T-helper 17 cell (primary cell): ENCODE results near the gene HDAC6. TPM values are rescaled to one million over a fixed set of nuclear protein-coding genes. Genes with fewer than 3 reads are reported as not detected.
A peak's percentile ranks its signal among the peaks of the same experiment; 100 is the strongest.

ENCODE experiments used
- ATAC-seq: fragments of 150-1000 bp; cut with Tn5 transposase; 2 replicates; pipeline ENCODE4 v1.10.0; 2021; ENCODE audit warnings: mild to moderate bottlenecking, moderate library complexity
- DNase-seq, 3 donors: peaks; one replicate each; pipeline versions ENCODE4 v3.0.0 to v3.0.0-alpha.2; 2020 to 2021
- H3K9me3 ChIP-seq: one replicate; pipeline ENCODE4 v1.7.0; 2013; ENCODE audit warnings: low read length, mild to moderate bottlenecking; ENCODE audit not compliant: control insufficient read depth, poor library complexity, severe bottlenecking
- H3K27ac Mint-ChIP-seq: one replicate; pipeline ENCODE4 v1.8.0; 2022; ENCODE audit warnings: mild to moderate bottlenecking, moderate library complexity, mixed read lengths
- H3K27me3 Mint-ChIP-seq: one replicate; pipeline ENCODE4 v1.8.0; 2022; ENCODE audit warnings: mixed read lengths
- H3K36me3 Mint-ChIP-seq: one replicate; pipeline ENCODE4 v1.8.0; 2022; ENCODE audit warnings: low read depth, mixed read lengths
- H3K4me1 Mint-ChIP-seq: one replicate; pipeline ENCODE4 v1.8.0; 2022; ENCODE audit warnings: mild to moderate bottlenecking, mixed read lengths
- H3K4me3 Mint-ChIP-seq: one replicate; pipeline ENCODE4 v1.8.0; 2022; ENCODE audit warnings: mild to moderate bottlenecking, moderate library complexity, mixed read lengths
- total RNA-seq, 4 donors: library from RNA in 2 of 4; stranded (reverse) in 2 of 4; gene quantifications; one replicate each; pipeline ENCODE4 v1.2.3 and lab custom pipeline; 2022 to 2026

The HDAC6 gene
- total RNA-seq (10 to 100 TPM; 83.4 to 84.4 TPM), total RNA-seq (lab: John Stamatoyannopoulos, UW) (87.4 to 107 reads per million in 2 donors)

DNA sequence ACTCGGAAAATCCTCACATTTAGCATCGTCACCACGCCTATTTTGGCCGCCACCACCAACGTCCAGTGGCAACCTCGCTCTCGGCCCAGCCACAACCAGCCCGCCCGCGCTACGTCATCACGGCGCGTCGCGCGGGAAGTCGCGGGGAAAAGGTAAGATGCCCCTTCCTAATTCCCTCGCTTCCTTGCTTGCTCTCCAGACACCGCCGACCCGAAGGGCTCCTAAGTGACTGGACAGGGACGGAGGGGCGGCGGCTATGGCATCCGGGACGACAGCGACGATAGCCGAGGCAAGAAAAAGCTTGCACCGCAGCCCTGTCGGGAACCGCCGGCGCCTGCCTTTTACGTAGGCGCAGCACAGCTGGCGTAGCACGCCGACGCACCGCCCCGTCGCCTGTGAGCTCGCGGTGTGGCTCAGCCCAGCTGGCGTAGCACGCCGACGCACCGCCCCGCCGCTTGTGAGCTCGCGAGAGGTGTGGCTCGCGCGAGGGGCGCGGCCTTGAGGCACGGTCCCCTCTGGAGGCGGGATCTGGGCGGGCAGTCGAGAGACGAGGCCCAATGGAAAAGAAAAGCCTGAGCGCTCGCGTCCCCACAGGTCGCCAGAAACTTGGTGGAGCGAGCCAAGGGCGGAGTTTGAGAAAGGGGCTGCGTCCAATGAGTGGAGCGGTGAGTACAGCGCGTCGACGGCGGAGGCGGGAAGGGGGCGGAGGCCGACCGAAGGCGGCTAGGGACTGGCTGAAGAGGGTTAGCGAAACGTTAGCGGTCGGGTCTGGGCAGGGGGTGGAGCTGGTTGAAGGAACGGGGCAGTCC, at the start of gene HDAC6:
HDAC6 (plus strand) TSS at position 788 of the 809 bp plus-strand sequence. CDS start 626 bp downstream, outside the sequence.
- H3K27ac Mint-ChIP-seq, result peak within 1 kb of the TSS; percentile 98
- no peaks in the 10 kb centered on the region for H3K36me3 Mint-ChIP-seq
- H3K4me1 Mint-ChIP-seq, result peaks cover 16% of the 10 kb centered on the region
- H3K27me3 Mint-ChIP-seq, result no peaks in the 10 kb centered on the region
- ATAC-seq (peak; percentile 86), DNase-seq (peak; percentile 87 to 94 (median 90))
- H3K9me3 ChIP-seq, result no peaks in the 10 kb centered on the region
- H3K4me3 Mint-ChIP-seq, result peak within 1 kb of the TSS; percentile 97

DNA sequence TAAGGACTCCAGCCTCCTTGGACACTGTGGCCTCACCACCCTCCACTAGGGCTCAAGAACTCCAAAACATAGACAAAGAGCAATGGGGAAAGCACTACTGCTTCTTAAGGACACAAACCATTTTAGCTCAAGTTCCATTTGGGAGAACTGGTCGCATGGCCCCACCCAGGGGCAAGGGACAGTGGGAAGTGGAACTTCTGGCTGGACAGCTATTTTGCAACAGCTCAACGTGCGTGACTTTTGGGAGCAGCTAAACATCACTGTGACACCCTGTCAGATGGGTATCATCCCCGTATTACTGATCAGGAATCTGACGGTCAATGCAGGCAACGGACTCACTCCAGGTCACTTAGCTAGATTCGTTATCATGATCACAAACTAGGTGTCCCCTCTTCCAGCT, 49.4 kb upstream of the HDAC6 start:
- Mint-ChIP-seq H3K27ac (no peak overlapping the region), H3K36me3 (no peaks in the 10 kb centered on the region), H3K4me3 (no peak overlapping the region), H3K4me1 (no peaks in the 10 kb centered on the region), H3K27me3 (no peaks in the 10 kb centered on the region)
- ATAC-seq (no peak), DNase-seq (no peak)
- no peaks in the 10 kb centered on the region for H3K9me3 ChIP-seq

DNA sequence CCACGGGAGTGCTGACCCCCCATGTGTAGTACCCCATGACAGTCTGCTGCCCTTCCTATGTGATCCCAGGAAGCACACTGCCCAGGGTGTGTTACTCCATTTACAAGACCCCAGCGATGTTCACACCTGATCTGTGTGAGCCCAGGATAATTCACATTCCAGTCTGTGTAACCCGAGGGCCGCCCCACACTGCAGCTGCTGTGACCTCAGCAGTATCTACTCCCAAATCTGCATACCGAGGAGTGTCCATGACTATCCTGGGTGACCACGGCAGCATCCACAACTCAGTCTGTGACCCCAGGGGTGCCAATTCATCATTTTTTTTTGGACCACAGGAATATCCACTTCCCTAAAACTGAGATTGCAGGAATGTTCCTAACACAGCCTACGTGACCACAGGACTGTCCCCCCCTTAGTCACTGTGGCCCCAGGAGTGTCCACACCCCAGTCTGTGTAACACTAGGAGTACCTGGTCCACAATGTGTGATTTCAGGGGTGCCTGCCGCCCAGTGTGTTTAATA, 48.1 kb upstream of the HDAC6 start:
- no peaks in the 10 kb centered on the region for H3K27me3 Mint-ChIP-seq

DNA sequence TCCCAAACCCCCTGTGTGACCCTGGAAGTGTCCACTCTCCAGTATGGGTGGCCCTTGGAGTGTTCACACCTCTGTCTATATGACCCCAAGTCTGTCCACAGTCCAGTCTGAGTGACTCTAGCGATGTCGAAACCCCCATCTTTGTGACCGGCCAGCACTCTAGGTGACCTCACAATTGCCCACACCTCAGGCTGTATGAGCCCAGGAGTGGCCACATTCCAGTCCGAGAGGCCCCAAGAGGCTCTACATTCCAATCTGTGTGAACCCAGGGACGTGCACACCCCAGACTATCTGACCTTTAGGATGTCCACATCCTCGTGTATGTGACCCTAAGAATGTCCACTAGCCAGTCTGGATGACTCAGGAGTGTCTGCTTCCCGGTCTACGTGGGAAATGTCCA, 47.6 kb upstream of the HDAC6 start:
- Mint-ChIP-seq H3K4me3 (no peak overlapping the region), H3K27ac (no peak overlapping the region), H3K27me3 (no peaks in the 10 kb centered on the region), H3K4me1 (no peaks in the 10 kb centered on the region), H3K36me3 (no peaks in the 10 kb centered on the region)
- ATAC-seq (no peak), DNase-seq (no peak)
- no peaks in the 10 kb centered on the region for H3K9me3 ChIP-seq

More for the DNA sequence above, 48.1 kb upstream of the HDAC6 start:
- no peak for DNase-seq
- ATAC-seq, result no peak
- no peaks in the 10 kb centered on the region for H3K9me3 ChIP-seq
- Mint-ChIP-seq H3K4me3 (no peak overlapping the region), H3K36me3 (no peaks in the 10 kb centered on the region), H3K27ac (no peak overlapping the region), H3K4me1 (no peaks in the 10 kb centered on the region)

DNA sequence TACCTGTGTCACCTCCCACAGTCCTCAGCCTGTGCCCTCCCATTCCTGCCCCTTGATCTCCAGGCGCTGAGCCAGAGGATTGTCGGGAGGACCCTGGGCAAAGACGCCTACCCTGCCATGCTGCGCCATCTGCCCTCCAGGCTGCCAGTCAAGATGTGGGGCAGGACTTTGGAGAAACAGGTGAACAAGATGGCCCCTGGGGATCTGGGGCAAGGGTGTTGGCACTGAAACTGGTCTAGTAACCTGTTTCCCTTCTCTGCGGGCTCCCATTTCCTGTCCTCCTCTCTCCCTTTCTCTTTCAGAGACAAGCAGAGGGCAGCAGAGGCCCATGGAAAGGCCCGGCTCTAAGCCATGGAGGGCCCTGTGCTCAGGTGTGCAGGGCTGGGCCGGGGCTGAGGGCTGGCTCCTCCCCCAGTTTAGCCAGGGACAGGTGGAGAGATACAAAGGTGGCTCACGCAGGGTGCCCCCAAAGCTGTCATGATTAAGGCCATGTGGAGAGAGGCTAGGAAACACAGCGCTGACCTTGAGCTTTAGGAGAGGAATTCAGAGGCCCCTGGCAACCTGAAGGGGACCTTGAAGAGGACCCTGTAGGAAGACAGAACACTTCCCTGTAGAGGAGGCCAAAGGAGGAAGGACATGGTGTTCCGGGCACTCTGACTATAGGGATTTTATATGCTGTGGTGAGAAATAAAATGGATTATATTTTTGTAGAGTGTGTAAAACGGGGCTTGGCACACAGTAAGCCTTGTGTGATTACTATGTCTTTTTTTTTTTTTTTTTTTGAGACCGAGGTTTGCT, 40.0 kb upstream of the HDAC6 start, which contains the start of gene GLOD5:
GLOD5 (plus strand) TSS at position 74 of the 798 bp plus-strand sequence; CDS start at position 118, 44 bp downstream.
- Mint-ChIP-seq H3K27ac (no peak within 1 kb of the TSS), H3K36me3 (no peaks in the 10 kb centered on the region), H3K27me3 (no peaks in the 10 kb centered on the region), H3K4me1 (peaks cover 6% of the 10 kb centered on the region), H3K4me3 (no peak within 1 kb of the TSS)
- ATAC-seq (no peak), DNase-seq (no peak)
- H3K9me3 ChIP-seq, result no peaks in the 10 kb centered on the region

DNA sequence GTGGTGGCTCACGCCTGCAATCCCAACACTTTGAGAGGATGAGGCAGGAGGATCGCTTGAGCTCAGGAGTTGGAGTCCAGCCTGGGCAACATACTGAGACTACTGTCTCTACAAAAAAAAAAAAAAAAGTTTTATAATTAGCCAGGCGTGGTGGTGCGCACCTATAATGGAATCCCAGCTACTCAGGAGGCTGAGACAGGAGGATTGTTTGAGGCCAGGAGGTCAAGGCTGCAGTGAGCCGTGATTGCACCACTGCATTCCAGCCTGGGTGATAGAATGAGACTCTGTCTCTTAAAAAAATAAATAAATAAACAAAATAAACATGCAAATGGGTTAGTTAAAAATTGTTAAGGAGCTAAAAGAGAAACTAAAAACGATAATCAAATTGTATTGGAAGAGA, 32.6 kb upstream of the HDAC6 start:
- H3K36me3 Mint-ChIP-seq, result no peaks in the 10 kb centered on the region
- no peak overlapping the region for H3K4me3 Mint-ChIP-seq
- H3K4me1 Mint-ChIP-seq, result peaks cover 2% of the 10 kb centered on the region
- no peak for ATAC-seq
- DNase-seq, result no peak
- no peak overlapping the region for H3K27ac Mint-ChIP-seq
- no peaks in the 10 kb centered on the region for H3K9me3 ChIP-seq
- H3K27me3 Mint-ChIP-seq, result no peaks in the 10 kb centered on the region

DNA sequence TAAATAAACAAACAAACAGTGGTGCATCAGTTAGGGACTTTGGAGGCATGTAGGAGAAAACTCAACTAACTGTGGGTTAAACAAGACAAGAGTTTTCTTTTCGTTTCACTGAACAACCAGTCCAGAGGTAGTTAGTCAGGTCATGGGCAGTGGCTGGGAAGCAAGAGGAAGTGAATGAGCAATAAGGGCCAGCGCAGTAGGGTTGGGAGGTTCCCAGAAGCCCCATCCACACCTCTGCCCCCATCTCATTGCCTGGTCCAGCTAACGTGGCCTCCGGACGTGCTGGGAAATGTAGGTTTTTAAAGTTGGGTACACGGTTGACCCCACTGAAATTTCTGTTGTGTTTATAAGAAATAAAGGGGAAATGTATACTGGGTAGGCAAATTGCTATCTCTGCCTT, 31.6 kb upstream of the HDAC6 start:
- H3K27me3 Mint-ChIP-seq, result peaks cover 5% of the 10 kb centered on the region
- no peaks in the 10 kb centered on the region for H3K36me3 Mint-ChIP-seq
- no peak overlapping the region for H3K27ac Mint-ChIP-seq
- ATAC-seq (no peak), DNase-seq (no peak)
- no peak overlapping the region for H3K4me3 Mint-ChIP-seq
- no peaks in the 10 kb centered on the region for H3K9me3 ChIP-seq
- peaks cover 2% of the 10 kb centered on the region for H3K4me1 Mint-ChIP-seq

DNA sequence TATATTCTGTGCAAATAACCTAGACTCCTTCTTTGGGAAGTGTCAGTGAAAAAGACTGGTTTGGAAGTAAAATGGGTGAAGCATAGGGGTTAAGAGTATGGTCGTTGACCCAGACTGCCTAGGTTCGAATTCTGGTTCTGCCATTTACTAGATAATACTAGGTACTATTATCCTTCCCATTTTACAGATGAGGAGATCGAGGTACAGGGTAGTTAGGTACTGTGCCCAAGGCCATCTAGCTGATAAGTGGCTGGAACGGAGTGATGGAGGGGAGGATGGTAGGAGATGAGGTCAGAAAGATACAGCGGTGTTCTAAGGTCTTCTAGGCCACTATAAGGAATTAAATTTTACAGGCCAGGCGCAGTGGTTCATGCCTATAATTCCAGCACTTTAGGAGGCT, 29.3 kb upstream of the HDAC6 start:
- peaks cover 5% of the 10 kb centered on the region for H3K27me3 Mint-ChIP-seq

DNA sequence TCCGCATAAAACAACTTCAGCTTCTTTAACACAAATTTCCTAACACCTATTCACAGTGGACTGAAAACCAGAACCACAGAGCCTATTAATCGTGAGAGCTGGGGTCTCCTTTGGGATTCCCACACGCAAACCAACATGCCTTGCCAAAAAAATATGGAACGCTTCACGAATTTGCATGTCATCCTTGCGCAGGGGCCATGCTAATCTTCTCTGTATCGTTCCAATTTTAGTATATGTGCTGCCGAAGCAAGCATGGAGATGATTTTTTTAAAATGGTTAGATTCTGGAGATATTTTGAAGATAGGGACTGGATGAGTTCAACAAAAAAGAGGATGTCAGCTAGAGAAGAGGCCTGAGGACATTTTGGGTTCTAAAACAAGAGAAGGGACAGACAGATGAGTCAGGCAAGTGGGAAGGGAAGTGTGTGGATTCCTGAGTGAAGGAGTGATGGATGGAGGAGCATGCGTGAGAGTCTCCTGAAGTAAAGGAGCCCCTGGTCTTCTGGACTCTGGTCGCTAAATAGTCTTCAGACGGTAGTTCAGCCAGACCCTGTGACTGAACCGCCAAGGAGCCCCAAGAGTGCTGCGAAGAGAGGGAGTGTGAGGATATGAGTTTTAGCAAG, 24.9 kb upstream of the HDAC6 start:
- no peaks in the 10 kb centered on the region for H3K9me3 ChIP-seq
- H3K4me1 Mint-ChIP-seq, result peaks cover 2% of the 10 kb centered on the region
- peaks cover 5% of the 10 kb centered on the region for H3K27me3 Mint-ChIP-seq
- H3K4me3 Mint-ChIP-seq, result no peak overlapping the region
- DNase-seq (no peak), ATAC-seq (no peak)
- peaks cover 2% of the 10 kb centered on the region for H3K36me3 Mint-ChIP-seq
- H3K27ac Mint-ChIP-seq, result no peak overlapping the region

More for the DNA sequence above, 29.3 kb upstream of the HDAC6 start:
- Mint-ChIP-seq H3K36me3 (peaks cover 2% of the 10 kb centered on the region), H3K4me3 (no peak overlapping the region), H3K4me1 (peaks cover 2% of the 10 kb centered on the region), H3K27ac (no peak overlapping the region)
- ATAC-seq (no peak), DNase-seq (no peak)
- H3K9me3 ChIP-seq, result no peaks in the 10 kb centered on the region

DNA sequence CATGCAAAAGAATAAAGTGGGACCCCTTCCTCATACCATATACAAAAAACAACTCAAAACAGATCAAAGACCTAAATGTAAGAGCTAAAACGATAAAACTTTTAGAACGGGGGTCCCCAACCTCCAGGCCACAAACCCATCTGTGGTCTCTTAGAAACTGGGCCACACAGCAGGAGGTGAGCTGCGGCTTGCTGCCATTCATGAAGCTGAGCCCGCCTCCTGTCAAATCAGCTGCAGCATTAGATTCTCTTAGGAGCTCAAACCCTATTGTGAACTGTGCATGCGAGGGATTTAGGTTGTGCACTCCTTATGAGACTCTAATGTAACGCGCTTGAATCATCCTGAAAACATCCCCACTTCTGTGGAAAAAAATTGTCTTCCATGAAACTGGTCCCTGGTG, 22.5 kb upstream of the HDAC6 start:
- H3K9me3 ChIP-seq, result no peaks in the 10 kb centered on the region
- Mint-ChIP-seq H3K27me3 (peaks cover 5% of the 10 kb centered on the region), H3K36me3 (peaks cover 2% of the 10 kb centered on the region), H3K4me1 (no peaks in the 10 kb centered on the region), H3K4me3 (no peak overlapping the region), H3K27ac (no peak overlapping the region)
- DNase-seq (no peak), ATAC-seq (no peak)

DNA sequence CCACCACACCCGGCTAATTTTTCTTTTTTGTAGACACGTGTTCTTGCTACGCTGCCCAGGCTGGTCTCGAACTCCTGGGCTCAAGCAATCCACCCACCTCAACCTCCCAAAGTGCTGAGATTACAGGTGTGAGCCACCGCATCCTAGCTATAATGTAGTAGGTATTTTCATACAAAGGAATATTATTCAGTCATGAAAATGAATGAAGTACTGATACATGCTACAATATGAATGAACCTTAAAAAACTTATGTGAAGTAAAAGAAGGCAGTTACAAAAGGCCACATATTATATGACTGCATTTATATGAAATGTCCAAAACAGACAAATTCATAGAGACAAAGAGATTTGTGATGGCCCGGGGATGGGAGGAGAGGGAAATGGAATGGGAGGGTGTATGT, 20.2 kb upstream of the HDAC6 start:
- peaks cover 2% of the 10 kb centered on the region for H3K36me3 Mint-ChIP-seq

DNA sequence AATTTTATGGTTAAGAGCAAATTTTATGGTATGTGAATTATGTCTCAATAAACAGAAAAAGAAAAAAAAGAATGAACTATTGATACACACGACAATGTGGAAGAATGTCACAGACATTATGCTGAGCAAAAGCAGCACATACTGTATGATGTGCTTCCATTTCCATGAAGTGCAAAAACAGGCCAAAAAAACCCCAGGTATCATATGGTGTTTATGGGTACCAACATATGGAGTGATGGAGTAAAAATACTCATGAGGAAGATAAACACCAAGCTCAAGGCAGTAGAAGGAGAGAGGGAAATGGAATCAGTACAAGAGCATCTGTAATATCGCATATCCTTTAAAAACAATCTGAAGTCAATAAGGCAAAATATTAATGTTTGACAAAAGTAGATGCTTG, 19.7 kb upstream of the HDAC6 start:
- H3K9me3 ChIP-seq, result no peaks in the 10 kb centered on the region
- Mint-ChIP-seq H3K4me3 (no peak overlapping the region), H3K27ac (no peak overlapping the region), H3K4me1 (peaks cover 5% of the 10 kb centered on the region), H3K27me3 (peaks cover 17% of the 10 kb centered on the region), H3K36me3 (peaks cover 1% of the 10 kb centered on the region)
- ATAC-seq, result no peak
- DNase-seq, result no peak

More for the DNA sequence above, 20.2 kb upstream of the HDAC6 start:
- Mint-ChIP-seq H3K4me1 (peaks cover 2% of the 10 kb centered on the region), H3K27me3 (peaks cover 11% of the 10 kb centered on the region), H3K4me3 (no peak overlapping the region), H3K27ac (no peak overlapping the region)
- ATAC-seq (no peak), DNase-seq (no peak)
- no peaks in the 10 kb centered on the region for H3K9me3 ChIP-seq

DNA sequence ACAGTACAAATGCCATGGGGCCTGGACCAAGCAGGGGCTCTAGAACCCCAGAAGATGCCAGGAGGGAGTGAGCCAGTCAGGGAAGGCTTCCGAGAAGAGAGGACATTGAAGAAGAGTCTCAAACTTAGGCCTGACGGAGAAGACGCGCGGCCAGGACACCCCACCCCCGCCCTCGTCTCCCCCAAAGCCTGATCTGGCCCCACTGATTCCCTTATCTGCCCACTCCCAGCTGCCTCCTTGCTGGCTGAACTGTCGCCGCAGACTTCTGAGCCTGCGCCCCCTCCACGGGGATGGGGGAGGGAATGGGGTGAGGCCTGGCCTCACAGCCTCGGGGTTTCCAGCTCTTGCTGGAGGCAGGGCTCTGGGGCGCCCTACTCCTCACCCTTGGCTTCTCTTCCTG, 19.1 kb upstream of the HDAC6 start:
- Mint-ChIP-seq H3K27me3 (peaks cover 20% of the 10 kb centered on the region), H3K4me1 (peaks cover 5% of the 10 kb centered on the region), H3K36me3 (peaks cover 3% of the 10 kb centered on the region), H3K27ac (no peak overlapping the region), H3K4me3 (no peak overlapping the region)
- DNase-seq, result no peak
- H3K9me3 ChIP-seq, result no peaks in the 10 kb centered on the region
- ATAC-seq, result no peak
